ENCODE results near the gene RXFP4.
"Not testable (repeated sequence)": the region's sequence is repeated elsewhere in the genome, so short reads cannot be mapped to it uniquely, and the experiment has no call there.

RXFP4 gene

GRCh38 chr1:155983191-155984024 lies 42.0 kb downstream of the RXFP4 start:
- H3K4me1 Mint-ChIP-seq (ENCODE audit: low read depth): peaks cover 37% of the 10 kb centered on the region
- DNase-seq (ENCODE audit: low spot score): no peak
- no peaks in the 10 kb centered on the region for H3K9me3 Mint-ChIP-seq
- H3K36me3 Mint-ChIP-seq (ENCODE audit: low read depth): peaks cover 6% of the 10 kb centered on the region
- no peaks in the 10 kb centered on the region for H3K27me3 Mint-ChIP-seq (ENCODE audit: low read depth)
- H3K27ac Mint-ChIP-seq: peak overlapping the region; percentile 13
- no peak overlapping the region for H3K4me3 Mint-ChIP-seq

GRCh38 chr1:155984341-155984740 lies 42.9 kb downstream of the RXFP4 start:
- H3K4me3 Mint-ChIP-seq: no peak overlapping the region
- H3K27ac Mint-ChIP-seq: no peak overlapping the region
- no peaks in the 10 kb centered on the region for H3K27me3 Mint-ChIP-seq (ENCODE audit: low read depth)
- no peaks in the 10 kb centered on the region for H3K9me3 Mint-ChIP-seq
- H3K4me1 Mint-ChIP-seq (ENCODE audit: low read depth): peaks cover 42% of the 10 kb centered on the region
- DNase-seq (ENCODE audit: low spot score): no peak
- H3K36me3 Mint-ChIP-seq (ENCODE audit: low read depth): peaks cover 6% of the 10 kb centered on the region

GRCh38 chr1:155984903-155985645 lies 43.6 kb downstream of the RXFP4 start:
- peaks cover 42% of the 10 kb centered on the region for H3K4me1 Mint-ChIP-seq (ENCODE audit: low read depth)
- H3K4me3 Mint-ChIP-seq; H3K36me3 Mint-ChIP-seq (ENCODE audit: low read depth); H3K27me3 Mint-ChIP-seq (ENCODE audit: low read depth); H3K9me3 Mint-ChIP-seq; DNase-seq (ENCODE audit: low spot score); H3K27ac Mint-ChIP-seq: not testable (repeated sequence)

- DNase-seq (ENCODE audit: low spot score): peak; percentile 68
- Mint-ChIP-seq H3K27me3 (ENCODE audit: low read depth) (no peaks in the 10 kb centered on the region), H3K4me3 (no peak overlapping the region), H3K4me1 (ENCODE audit: low read depth) (peaks cover 12% of the 10 kb centered on the region), H3K9me3 (no peaks in the 10 kb centered on the region), H3K36me3 (ENCODE audit: low read depth) (no peaks in the 10 kb centered on the region), H3K27ac (no peak overlapping the region)
Observed at GRCh38 chr1:155989242-155990004, 48.0 kb downstream of the RXFP4 start.

- no peaks in the 10 kb centered on the region for H3K36me3 Mint-ChIP-seq (ENCODE audit: low read depth)
- H3K4me1 Mint-ChIP-seq (ENCODE audit: low read depth): peaks cover 11% of the 10 kb centered on the region
- no peaks in the 10 kb centered on the region for H3K27me3 Mint-ChIP-seq (ENCODE audit: low read depth)
- no peak overlapping the region for H3K27ac Mint-ChIP-seq
- no peak for DNase-seq (ENCODE audit: low spot score)
- H3K9me3 Mint-ChIP-seq: no peaks in the 10 kb centered on the region
- no peak overlapping the region for H3K4me3 Mint-ChIP-seq
Observed at GRCh38 chr1:155990005-155990739, 48.7 kb downstream of the RXFP4 start.

Measured in T-helper 2 cell treated with Interferon-gamma antibody and Interleukin-4, amounts not matched to agents 5 μg/mL and 100 μg/mL, for 36 hours (primary cell).